Measurements from ENCODE around the gene PET117. TPM values are rescaled to one million over a fixed set of nuclear protein-coding genes. Genes with fewer than 3 reads are reported as not detected.

The PET117 gene
- total and polyA plus RNA-seq, 4 donors, result 8.7 to 17.9 (median 13.7) TPM

GRCh38 chr20:18144541-18145099 lies 7.0 kb downstream of the PET117 start:
- no CpG with 5 or more reads among the region's 1 CpG for WGBS (ENCODE audit: insufficient coverage)
- DNase-seq (ENCODE audit: low read depth in 4 of 6, low spot score in 6 of 6), result no peak
- H3K36me3 ChIP-seq (ENCODE audit: control insufficient read depth, insufficient read depth, low read length), result peaks cover 31% of the 10 kb centered on the region
- H3K9me3 ChIP-seq (ENCODE audit: control insufficient read depth, insufficient read depth, low read length), result no peaks in the 10 kb centered on the region
- H3K27ac ChIP-seq (ENCODE audit: low read depth, low read length), result no peak overlapping the region
- no peaks in the 10 kb centered on the region for H3K27me3 ChIP-seq (ENCODE audit: control insufficient read depth, insufficient read depth, low read length)
- H3K4me3 ChIP-seq (ENCODE audit: low read depth, low read length), result no peak overlapping the region
- H3K4me1 ChIP-seq (ENCODE audit: control insufficient read depth, insufficient read depth, low read length), result no peaks in the 10 kb centered on the region

- Histone ChIP-seq H3K27ac (ENCODE audit: low read depth, low read length) (no peak overlapping the region), H3K4me1 (ENCODE audit: control insufficient read depth, insufficient read depth, low read length) (no peaks in the 10 kb centered on the region), H3K27me3 (ENCODE audit: control insufficient read depth, insufficient read depth, low read length) (no peaks in the 10 kb centered on the region), H3K9me3 (ENCODE audit: control insufficient read depth, insufficient read depth, low read length) (no peaks in the 10 kb centered on the region), H3K4me3 (ENCODE audit: low read depth, low read length) (no peak overlapping the region), H3K36me3 (ENCODE audit: control insufficient read depth, insufficient read depth, low read length) (peaks cover 25% of the 10 kb centered on the region)
- WGBS (ENCODE audit: insufficient coverage), result 87% methylated on average over 8 of the region's 9 CpGs
- DNase-seq (ENCODE audit: low read depth in 4 of 6, low spot score in 6 of 6), result no peak
These were observed 16.7 kb downstream of the PET117 start for GRCh38 chr20:18154342-18154741.

- Histone ChIP-seq H3K27ac (ENCODE audit: low read depth, low read length) (no peak overlapping the region), H3K4me3 (ENCODE audit: low read depth, low read length) (no peak overlapping the region)
- WGBS (ENCODE audit: insufficient coverage), result no CpG with 5 or more reads among the region's 4 CpGs
These were observed 18.4 kb downstream of the PET117 start for GRCh38 chr20:18156045-18156444.

GRCh38 chr20:18164356-18164755 lies 26.7 kb downstream of the PET117 start:
- Histone ChIP-seq H3K4me1 (ENCODE audit: control insufficient read depth, insufficient read depth, low read length) (no peaks in the 10 kb centered on the region), H3K27me3 (ENCODE audit: control insufficient read depth, insufficient read depth, low read length) (no peaks in the 10 kb centered on the region), H3K9me3 (ENCODE audit: control insufficient read depth, insufficient read depth, low read length) (no peaks in the 10 kb centered on the region), H3K36me3 (ENCODE audit: control insufficient read depth, insufficient read depth, low read length) (peaks cover 38% of the 10 kb centered on the region), H3K4me3 (ENCODE audit: low read depth, low read length) (no peak overlapping the region), H3K27ac (ENCODE audit: low read depth, low read length) (no peak overlapping the region)
- no CpG with 5 or more reads among the region's 2 CpGs for WGBS (ENCODE audit: insufficient coverage)
- no peak for DNase-seq (ENCODE audit: low read depth in 4 of 6, low spot score in 6 of 6)

More at GRCh38 chr20:18156045-18156444, 18.4 kb downstream of the PET117 start:
- Histone ChIP-seq H3K9me3 (ENCODE audit: control insufficient read depth, insufficient read depth, low read length) (no peaks in the 10 kb centered on the region), H3K4me1 (ENCODE audit: control insufficient read depth, insufficient read depth, low read length) (no peaks in the 10 kb centered on the region), H3K27me3 (ENCODE audit: control insufficient read depth, insufficient read depth, low read length) (no peaks in the 10 kb centered on the region), H3K36me3 (ENCODE audit: control insufficient read depth, insufficient read depth, low read length) (peaks cover 28% of the 10 kb centered on the region)
- no peak for DNase-seq (ENCODE audit: low read depth in 4 of 6, low spot score in 6 of 6)

GRCh38 chr20:18165553-18165952 lies 27.9 kb downstream of the PET117 start:
- H3K36me3 ChIP-seq (ENCODE audit: control insufficient read depth, insufficient read depth, low read length), result peaks cover 34% of the 10 kb centered on the region
- 68% methylated on average over 3 of the region's 3 CpGs for WGBS (ENCODE audit: insufficient coverage)

GRCh38 chr20:18166241-18166881 lies 28.7 kb downstream of the PET117 start:
- Histone ChIP-seq H3K4me1 (ENCODE audit: control insufficient read depth, insufficient read depth, low read length) (no peaks in the 10 kb centered on the region), H3K27me3 (ENCODE audit: control insufficient read depth, insufficient read depth, low read length) (no peaks in the 10 kb centered on the region), H3K9me3 (ENCODE audit: control insufficient read depth, insufficient read depth, low read length) (no peaks in the 10 kb centered on the region), H3K36me3 (ENCODE audit: control insufficient read depth, insufficient read depth, low read length) (peaks cover 27% of the 10 kb centered on the region), H3K4me3 (ENCODE audit: low read depth, low read length) (no peak overlapping the region), H3K27ac (ENCODE audit: low read depth, low read length) (no peak overlapping the region)
- 63% methylated on average over 3 of the region's 5 CpGs for WGBS (ENCODE audit: insufficient coverage)
- no peak for DNase-seq (ENCODE audit: low read depth in 4 of 6, low spot score in 6 of 6)

More at GRCh38 chr20:18165553-18165952, 27.9 kb downstream of the PET117 start:
- no peaks in the 10 kb centered on the region for H3K9me3 ChIP-seq (ENCODE audit: control insufficient read depth, insufficient read depth, low read length)
- DNase-seq (ENCODE audit: low read depth in 4 of 6, low spot score in 6 of 6), result no peak
- H3K27me3 ChIP-seq (ENCODE audit: control insufficient read depth, insufficient read depth, low read length), result no peaks in the 10 kb centered on the region
- H3K4me3 ChIP-seq (ENCODE audit: low read depth, low read length), result no peak overlapping the region
- H3K4me1 ChIP-seq (ENCODE audit: control insufficient read depth, insufficient read depth, low read length), result no peaks in the 10 kb centered on the region
- H3K27ac ChIP-seq (ENCODE audit: low read depth, low read length), result no peak overlapping the region

GRCh38 chr20:18166950-18167349 lies 29.3 kb downstream of the PET117 start:
- no peaks in the 10 kb centered on the region for H3K9me3 ChIP-seq (ENCODE audit: control insufficient read depth, insufficient read depth, low read length)
- WGBS (ENCODE audit: insufficient coverage), result no CpG with 5 or more reads among the region's 1 CpG
- H3K27ac ChIP-seq (ENCODE audit: low read depth, low read length), result no peak overlapping the region
- no peaks in the 10 kb centered on the region for H3K4me1 ChIP-seq (ENCODE audit: control insufficient read depth, insufficient read depth, low read length)
- H3K36me3 ChIP-seq (ENCODE audit: control insufficient read depth, insufficient read depth, low read length), result peaks cover 23% of the 10 kb centered on the region
- H3K4me3 ChIP-seq (ENCODE audit: low read depth, low read length), result no peak overlapping the region
- DNase-seq (ENCODE audit: low read depth in 4 of 6, low spot score in 6 of 6), result peak in 1 of 6 donors; percentile 1
- no peaks in the 10 kb centered on the region for H3K27me3 ChIP-seq (ENCODE audit: control insufficient read depth, insufficient read depth, low read length)

GRCh38 chr20:18172379-18172778 lies 34.7 kb downstream of the PET117 start:
- Histone ChIP-seq H3K9me3 (ENCODE audit: control insufficient read depth, insufficient read depth, low read length) (no peaks in the 10 kb centered on the region), H3K27me3 (ENCODE audit: control insufficient read depth, insufficient read depth, low read length) (no peaks in the 10 kb centered on the region), H3K36me3 (ENCODE audit: control insufficient read depth, insufficient read depth, low read length) (peaks cover 15% of the 10 kb centered on the region), H3K4me1 (ENCODE audit: control insufficient read depth, insufficient read depth, low read length) (no peaks in the 10 kb centered on the region), H3K4me3 (ENCODE audit: low read depth, low read length) (no peak overlapping the region), H3K27ac (ENCODE audit: low read depth, low read length) (no peak overlapping the region)
- DNase-seq (ENCODE audit: low read depth in 4 of 6, low spot score in 6 of 6), result no peak
- 92% methylated on average over 2 of the region's 2 CpGs for WGBS (ENCODE audit: insufficient coverage)

GRCh38 chr20:18174906-18175683 lies 37.4 kb downstream of the PET117 start:
- Histone ChIP-seq H3K4me1 (ENCODE audit: control insufficient read depth, insufficient read depth, low read length) (no peaks in the 10 kb centered on the region), H3K27ac (ENCODE audit: low read depth, low read length) (no peak overlapping the region), H3K4me3 (ENCODE audit: low read depth, low read length) (no peak overlapping the region), H3K9me3 (ENCODE audit: control insufficient read depth, insufficient read depth, low read length) (no peaks in the 10 kb centered on the region), H3K27me3 (ENCODE audit: control insufficient read depth, insufficient read depth, low read length) (no peaks in the 10 kb centered on the region), H3K36me3 (ENCODE audit: control insufficient read depth, insufficient read depth, low read length) (peaks cover 17% of the 10 kb centered on the region)
- WGBS (ENCODE audit: insufficient coverage), result 99% methylated on average over 7 of the region's 14 CpGs
- DNase-seq (ENCODE audit: low read depth in 4 of 6, low spot score in 6 of 6), result no peak

Measured in spinal cord (tissue), 10 donors.